ENCODE data around the gene PRPF8. TPM values are rescaled to one million over a fixed set of nuclear protein-coding genes. Genes with fewer than 3 reads are reported as not detected.
"Not testable (repeated sequence)": the region's sequence is repeated elsewhere in the genome, so short reads cannot be mapped to it uniquely, and the experiment has no call there.

Gene PRPF8
- total RNA-seq, 1 donor from 2014 or later = 263 TPM

- TF ChIP-seq, protein P1, sequence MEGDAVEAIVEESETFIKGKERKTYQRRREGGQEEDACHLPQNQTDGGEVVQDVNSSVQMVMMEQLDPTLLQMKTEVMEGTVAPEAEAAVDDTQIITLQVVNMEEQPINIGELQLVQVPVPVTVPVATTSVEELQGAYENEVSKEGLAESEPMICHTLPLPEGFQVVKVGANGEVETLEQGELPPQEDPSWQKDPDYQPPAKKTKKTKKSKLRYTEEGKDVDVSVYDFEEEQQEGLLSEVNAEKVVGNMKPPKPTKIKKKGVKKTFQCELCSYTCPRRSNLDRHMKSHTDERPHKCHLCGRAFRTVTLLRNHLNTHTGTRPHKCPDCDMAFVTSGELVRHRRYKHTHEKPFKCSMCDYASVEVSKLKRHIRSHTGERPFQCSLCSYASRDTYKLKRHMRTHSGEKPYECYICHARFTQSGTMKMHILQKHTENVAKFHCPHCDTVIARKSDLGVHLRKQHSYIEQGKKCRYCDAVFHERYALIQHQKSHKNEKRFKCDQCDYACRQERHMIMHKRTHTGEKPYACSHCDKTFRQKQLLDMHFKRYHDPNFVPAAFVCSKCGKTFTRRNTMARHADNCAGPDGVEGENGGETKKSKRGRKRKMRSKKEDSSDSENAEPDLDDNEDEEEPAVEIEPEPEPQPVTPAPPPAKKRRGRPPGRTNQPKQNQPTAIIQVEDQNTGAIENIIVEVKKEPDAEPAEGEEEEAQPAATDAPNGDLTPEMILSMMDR (IDR thresholded peaks at IDR 0.05) = no peak
- DNase-seq (no peak), ATAC-seq (no peak)
- H3K9me3 ChIP-seq = no peaks in the 10 kb centered on the region
- peaks cover 61% of the 10 kb centered on the region for H3K4me1 ChIP-seq
- no peak overlapping the region for H3K27ac ChIP-seq
- H3K36me3 ChIP-seq = peaks cover 32% of the 10 kb centered on the region
- peak overlapping the region; percentile 82 for H3K4me3 ChIP-seq
- intact Hi-C loops (cut with DNase I) = no loop called here
- H3K27me3 ChIP-seq = no peaks in the 10 kb centered on the region
Measured at GRCh38 chr17:1725642-1726511, 41.2 kb upstream of the PRPF8 start.

DNA sequence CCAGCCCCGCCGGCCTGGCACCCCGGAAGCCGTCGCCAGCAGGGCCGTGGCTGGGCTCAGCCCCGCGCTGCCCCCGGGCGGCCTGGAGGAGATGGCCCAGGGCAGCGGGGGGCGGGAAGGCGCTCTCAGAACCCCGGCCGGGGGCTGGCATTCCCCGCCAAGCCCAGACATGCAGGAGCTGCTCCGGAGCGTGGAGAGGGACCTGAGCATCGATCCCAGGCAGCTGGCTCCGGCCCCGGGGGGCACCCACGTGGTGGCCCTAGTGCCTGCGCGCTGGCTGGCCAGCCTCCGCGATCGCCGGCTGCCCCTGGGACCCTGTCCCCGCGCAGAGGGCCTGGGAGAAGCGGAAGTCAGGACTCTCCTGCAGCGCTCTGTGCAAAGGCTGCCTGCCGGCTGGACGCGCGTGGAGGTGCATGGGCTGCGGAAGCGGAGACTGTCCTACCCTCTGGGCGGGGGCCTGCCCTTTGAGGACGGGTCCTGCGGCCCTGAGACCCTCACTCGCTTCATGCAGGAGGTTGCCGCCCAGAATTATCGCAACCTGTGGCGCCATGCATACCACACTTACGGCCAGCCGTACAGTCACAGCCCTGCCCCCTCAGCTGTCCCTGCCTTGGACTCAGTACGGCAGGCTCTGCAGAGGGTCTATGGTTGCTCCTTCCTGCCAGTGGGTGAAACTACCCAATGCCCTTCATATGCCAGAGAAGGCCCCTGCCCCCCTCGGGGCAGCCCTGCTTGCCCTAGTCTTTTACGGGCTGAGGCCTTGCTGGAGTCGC, 40.4 kb upstream of the PRPF8 start:
- peak overlapping the region; percentile 92 for H3K27ac ChIP-seq
- H3K36me3 ChIP-seq = peaks cover 28% of the 10 kb centered on the region
- intact Hi-C loops (cut with DNase I) = no loop called here
- H3K4me1 ChIP-seq = peaks cover 58% of the 10 kb centered on the region
- DNase-seq (peak; percentile 81), ATAC-seq (peak; percentile 72)
- TF ChIP-seq, protein P1 (IDR thresholded peaks at IDR 0.05) = no peak
- no peaks in the 10 kb centered on the region for H3K9me3 ChIP-seq
- peak overlapping the region; percentile 82 for H3K4me3 ChIP-seq
- no peaks in the 10 kb centered on the region for H3K27me3 ChIP-seq

- intact Hi-C loops (cut with DNase I) = no loop called here
- Histone ChIP-seq H3K4me3 (peak within 1 kb of the TSS; percentile 82), H3K9me3 (no peaks in the 10 kb centered on the region), H3K36me3 (peaks cover 28% of the 10 kb centered on the region), H3K27me3 (no peaks in the 10 kb centered on the region), H3K27ac (peak within 1 kb of the TSS; percentile 92), H3K4me1 (peaks cover 52% of the 10 kb centered on the region)
- peak; percentile 97 for DNase-seq
- ATAC-seq = peak; percentile 87
- TF ChIP-seq, protein P1 (IDR thresholded peaks at IDR 0.05) = no peak
Measured at GRCh38 chr17:1724351-1724868, 39.7 kb upstream of the PRPF8 start, which contains the start of gene WDR81. Gene WDR81, plus strand, starts transcription at chr17:1724704. Its CDS starts 256 bp downstream, at chr17:1724960.

DNA sequence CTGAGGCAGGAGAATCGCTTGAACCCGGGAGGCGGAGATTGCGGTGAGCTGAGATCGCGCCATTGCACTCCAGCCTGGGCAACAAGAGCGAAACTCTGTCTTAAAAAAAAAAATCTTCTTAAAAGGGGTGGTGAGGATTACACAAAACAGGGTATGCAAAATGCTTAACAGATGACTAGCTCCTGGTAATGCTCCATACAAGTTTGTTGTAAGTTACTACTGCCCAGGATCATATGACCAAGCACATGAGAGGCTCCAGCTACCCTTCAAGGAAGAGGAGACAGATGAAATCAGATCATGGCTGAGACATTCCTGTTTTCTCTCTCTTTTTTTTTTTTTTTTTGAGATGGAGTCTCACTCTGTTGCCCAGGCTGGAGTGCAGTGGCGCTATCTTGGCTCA, 37.4 kb upstream of the PRPF8 start:
- intact Hi-C loops (cut with DNase I); H3K4me3 ChIP-seq; H3K36me3 ChIP-seq; DNase-seq; ATAC-seq; H3K9me3 ChIP-seq; H3K27me3 ChIP-seq: not testable (repeated sequence)
- Histone ChIP-seq H3K27ac (peak overlapping the region; percentile 92), H3K4me1 (peaks cover 52% of the 10 kb centered on the region)

DNA sequence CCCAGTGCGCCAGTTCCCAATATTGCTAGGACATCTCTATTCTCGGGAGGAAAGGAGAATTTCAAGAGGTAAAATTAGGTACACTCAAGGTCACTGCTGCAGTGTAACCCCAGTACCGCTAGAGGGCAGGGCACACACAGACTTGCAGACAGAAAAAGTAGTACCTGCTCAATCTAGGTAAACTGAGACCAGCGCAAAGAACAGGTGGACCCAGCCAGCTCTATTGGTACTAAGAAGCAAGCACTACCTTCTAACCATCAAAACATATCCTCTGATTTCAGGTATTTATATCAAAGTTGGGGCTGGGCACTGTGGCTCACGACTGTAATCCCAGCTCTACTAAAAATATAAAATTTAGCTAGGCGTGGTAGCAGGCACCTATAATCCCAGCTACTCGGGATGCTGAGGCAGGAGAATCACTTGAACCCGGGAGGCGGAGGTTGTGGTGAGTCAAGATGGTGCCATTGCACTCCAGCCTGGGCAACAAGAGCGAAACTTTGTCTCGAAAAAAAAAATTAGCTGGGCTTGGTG, 36.3 kb upstream of the PRPF8 start:
- DNase-seq (peak; percentile 79), ATAC-seq (no peak)
- H3K27me3 ChIP-seq = no peaks in the 10 kb centered on the region
- H3K27ac ChIP-seq = no peak overlapping the region
- no peaks in the 10 kb centered on the region for H3K36me3 ChIP-seq
- no peak overlapping the region for H3K4me3 ChIP-seq
- H3K4me1 ChIP-seq = peaks cover 42% of the 10 kb centered on the region
- intact Hi-C loops (cut with DNase I) = no loop called here
- TF ChIP-seq, protein P1 (IDR thresholded peaks at IDR 0.05) = peak; percentile 97
- no peaks in the 10 kb centered on the region for H3K9me3 ChIP-seq
